IPS-20b (cell line): ENCODE results near the gene PCDHB12.
"Not testable (repeated sequence)": the region's sequence is repeated elsewhere in the genome, so short reads cannot be mapped to it uniquely, and the experiment has no call there.

Source experiments
- H3K27ac ChIP-seq: one replicate; pipeline ENCODE4 v1.5.1; 2013; ENCODE audit warnings: low read length
- H3K27me3 ChIP-seq: 2 replicates; pipeline ENCODE4 v1.6.1; 2013; ENCODE audit warnings: mild to moderate bottlenecking, low read length, inconsistent platforms; ENCODE audit not compliant: insufficient read depth
- H3K36me3 ChIP-seq: 2 replicates; pipeline ENCODE4 v1.6.1; 2013; ENCODE audit warnings: low read depth, mild to moderate bottlenecking, inconsistent platforms, low read length, moderate library complexity; ENCODE audit not compliant: insufficient read depth
- H3K4me1 ChIP-seq: 2 replicates; pipeline ENCODE4 v1.6.1; 2013; ENCODE audit warnings: mild to moderate bottlenecking, control low read depth, inconsistent platforms, low read length, moderate library complexity; ENCODE audit not compliant: insufficient read depth
- H3K4me3 ChIP-seq: 2 replicates; pipeline ENCODE4 v1.5.1; 2013; ENCODE audit warnings: mild to moderate bottlenecking, low read length, inconsistent platforms
- H3K9ac ChIP-seq: 2 replicates; pipeline ENCODE4 v1.6.1; 2013; ENCODE audit warnings: low read depth, mild to moderate bottlenecking, inconsistent platforms, low read length, moderate library complexity
- H3K9me3 ChIP-seq: 2 replicates; pipeline ENCODE4 v1.6.1; 2013; ENCODE audit warnings: mild to moderate bottlenecking, low read depth, low read length, inconsistent platforms; ENCODE audit not compliant: insufficient read depth

The PCDHB12 gene

GRCh38 chr5:141213656-141214339 is 5.3 kb downstream of the PCDHB12 start, which contains the start of gene PCDHB13:
PCDHB13 (plus strand) TSS chr5:141213919; CDS start chr5:141214124, 205 bp downstream.
- H3K36me3 ChIP-seq, H3K4me3 ChIP-seq, H3K4me1 ChIP-seq, H3K27ac ChIP-seq, H3K27me3 ChIP-seq, H3K9ac ChIP-seq: not testable (repeated sequence)
- H3K9me3 ChIP-seq, result peaks cover 27% of the 10 kb centered on the region; the same call in 1 of the 2 replicates

DNA sequence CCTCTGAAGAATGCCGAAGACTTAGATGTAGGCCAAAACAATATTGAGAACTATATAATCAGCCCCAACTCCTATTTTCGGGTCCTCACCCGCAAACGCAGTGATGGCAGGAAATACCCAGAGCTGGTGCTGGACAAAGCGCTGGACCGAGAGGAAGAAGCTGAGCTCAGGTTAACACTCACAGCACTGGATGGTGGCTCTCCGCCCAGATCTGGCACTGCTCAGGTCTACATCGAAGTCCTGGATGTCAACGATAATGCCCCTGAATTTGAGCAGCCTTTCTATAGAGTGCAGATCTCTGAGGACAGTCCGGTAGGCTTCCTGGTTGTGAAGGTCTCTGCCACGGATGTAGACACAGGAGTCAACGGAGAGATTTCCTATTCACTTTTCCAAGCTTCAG is 6.1 kb downstream of the PCDHB12 start:
- not testable (repeated sequence) for H3K4me3 ChIP-seq, H3K36me3 ChIP-seq, H3K27ac ChIP-seq, H3K27me3 ChIP-seq, H3K4me1 ChIP-seq, H3K9ac ChIP-seq
- peaks cover 24% of the 10 kb centered on the region; the same call in 1 of the 2 replicates for H3K9me3 ChIP-seq

DNA sequence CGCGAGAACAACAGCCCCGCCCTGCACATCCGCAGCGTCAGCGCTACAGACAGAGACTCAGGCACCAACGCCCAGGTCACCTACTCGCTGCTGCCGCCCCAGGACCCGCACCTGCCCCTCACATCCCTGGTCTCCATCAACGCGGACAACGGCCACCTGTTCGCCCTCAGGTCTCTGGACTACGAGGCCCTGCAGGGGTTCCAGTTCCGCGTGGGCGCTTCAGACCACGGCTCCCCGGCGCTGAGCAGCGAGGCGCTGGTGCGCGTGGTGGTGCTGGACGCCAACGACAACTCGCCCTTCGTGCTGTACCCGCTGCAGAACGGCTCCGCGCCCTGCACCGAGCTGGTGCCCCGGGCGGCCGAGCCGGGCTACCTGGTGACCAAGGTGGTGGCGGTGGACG is 7.0 kb downstream of the PCDHB12 start:
- not testable (repeated sequence) for H3K9ac ChIP-seq, H3K27me3 ChIP-seq, H3K36me3 ChIP-seq, H3K4me3 ChIP-seq, H3K27ac ChIP-seq, H3K4me1 ChIP-seq
- H3K9me3 ChIP-seq, result peaks cover 18% of the 10 kb centered on the region; the same call in 1 of the 2 replicates

GRCh38 chr5:141216035-141216434 is 7.5 kb downstream of the PCDHB12 start:
- H3K4me1 ChIP-seq, H3K36me3 ChIP-seq, H3K9ac ChIP-seq, H3K27me3 ChIP-seq, H3K27ac ChIP-seq, H3K4me3 ChIP-seq: not testable (repeated sequence)
- peaks cover 18% of the 10 kb centered on the region; the same call in 1 of the 2 replicates for H3K9me3 ChIP-seq

- Histone ChIP-seq H3K9ac (peak within 1 kb of the TSS; percentile 60; the same call in 1 of the 2 replicates), H3K4me1 (no peaks in the 10 kb centered on the region; the same call in 1 of the 2 replicates), H3K9me3 (peaks cover 26% of the 10 kb centered on the region; the same call in 1 of the 2 replicates), H3K27ac (no peak within 1 kb of the TSS), H3K36me3 (no peaks in the 10 kb centered on the region), H3K27me3 (no peaks in the 10 kb centered on the region), H3K4me3 (peak within 1 kb of the TSS; percentile 52; the same call in 1 of the 2 replicates)
Measured at GRCh38 chr5:141223112-141223783, 14.7 kb downstream of the PCDHB12 start, which contains the start of gene PCDHB14. PCDHB14 (plus strand) TSS chr5:141223343; CDS start chr5:141223506, 163 bp downstream.

DNA sequence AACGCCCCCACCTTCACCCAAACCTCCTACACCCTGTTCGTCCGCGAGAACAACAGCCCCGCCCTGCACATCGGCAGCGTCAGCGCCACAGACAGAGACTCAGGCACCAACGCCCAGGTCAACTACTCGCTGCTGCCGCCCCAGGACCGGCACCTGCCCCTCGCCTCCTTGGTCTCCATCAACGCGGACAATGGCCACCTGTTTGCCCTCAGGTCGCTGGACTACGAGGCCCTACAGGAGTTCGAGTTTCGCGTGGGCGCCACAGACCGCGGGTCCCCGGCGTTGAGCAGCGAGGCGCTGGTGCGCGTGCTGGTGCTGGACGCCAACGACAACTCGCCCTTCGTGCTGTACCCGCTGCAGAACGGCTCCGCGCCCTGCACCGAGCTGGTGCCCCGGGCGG is 16.3 kb downstream of the PCDHB12 start:
- H3K9ac ChIP-seq, H3K27me3 ChIP-seq, H3K27ac ChIP-seq, H3K36me3 ChIP-seq, H3K4me1 ChIP-seq, H3K4me3 ChIP-seq: not testable (repeated sequence)
- H3K9me3 ChIP-seq, result peaks cover 31% of the 10 kb centered on the region; the same call in 1 of the 2 replicates

GRCh38 chr5:141225421-141225820 is 16.9 kb downstream of the PCDHB12 start:
- H3K9ac ChIP-seq, H3K27ac ChIP-seq, H3K4me3 ChIP-seq, H3K36me3 ChIP-seq, H3K27me3 ChIP-seq, H3K4me1 ChIP-seq: not testable (repeated sequence)
- peaks cover 31% of the 10 kb centered on the region; the same call in 1 of the 2 replicates for H3K9me3 ChIP-seq

- Histone ChIP-seq H3K9ac (no peak overlapping the region), H3K36me3 (no peaks in the 10 kb centered on the region), H3K27ac (no peak overlapping the region), H3K4me3 (no peak overlapping the region), H3K9me3 (peaks cover 65% of the 10 kb centered on the region), H3K27me3 (no peaks in the 10 kb centered on the region), H3K4me1 (no peaks in the 10 kb centered on the region)
Measured at GRCh38 chr5:141234109-141234667, 25.7 kb downstream of the PCDHB12 start.

DNA sequence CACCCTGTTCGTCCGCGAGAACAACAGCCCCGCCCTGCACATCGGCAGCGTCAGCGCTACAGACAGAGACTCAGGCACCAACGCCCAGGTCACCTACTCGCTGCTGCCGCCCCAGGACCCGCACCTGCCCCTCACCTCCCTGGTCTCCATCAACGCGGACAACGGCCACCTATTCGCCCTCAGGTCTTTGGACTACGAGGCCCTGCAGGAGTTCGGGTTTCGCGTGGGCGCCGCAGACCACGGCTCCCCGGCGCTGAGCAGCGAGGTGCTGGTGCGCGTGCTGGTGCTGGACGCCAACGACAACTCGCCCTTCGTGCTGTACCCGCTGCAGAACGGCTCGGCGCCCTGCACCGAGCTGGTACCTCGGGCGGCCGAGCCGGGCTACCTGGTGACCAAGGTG is 27.4 kb downstream of the PCDHB12 start:
- not testable (repeated sequence) for H3K36me3 ChIP-seq, H3K27me3 ChIP-seq, H3K27ac ChIP-seq, H3K4me3 ChIP-seq, H3K4me1 ChIP-seq, H3K9ac ChIP-seq
- peaks cover 82% of the 10 kb centered on the region for H3K9me3 ChIP-seq

DNA sequence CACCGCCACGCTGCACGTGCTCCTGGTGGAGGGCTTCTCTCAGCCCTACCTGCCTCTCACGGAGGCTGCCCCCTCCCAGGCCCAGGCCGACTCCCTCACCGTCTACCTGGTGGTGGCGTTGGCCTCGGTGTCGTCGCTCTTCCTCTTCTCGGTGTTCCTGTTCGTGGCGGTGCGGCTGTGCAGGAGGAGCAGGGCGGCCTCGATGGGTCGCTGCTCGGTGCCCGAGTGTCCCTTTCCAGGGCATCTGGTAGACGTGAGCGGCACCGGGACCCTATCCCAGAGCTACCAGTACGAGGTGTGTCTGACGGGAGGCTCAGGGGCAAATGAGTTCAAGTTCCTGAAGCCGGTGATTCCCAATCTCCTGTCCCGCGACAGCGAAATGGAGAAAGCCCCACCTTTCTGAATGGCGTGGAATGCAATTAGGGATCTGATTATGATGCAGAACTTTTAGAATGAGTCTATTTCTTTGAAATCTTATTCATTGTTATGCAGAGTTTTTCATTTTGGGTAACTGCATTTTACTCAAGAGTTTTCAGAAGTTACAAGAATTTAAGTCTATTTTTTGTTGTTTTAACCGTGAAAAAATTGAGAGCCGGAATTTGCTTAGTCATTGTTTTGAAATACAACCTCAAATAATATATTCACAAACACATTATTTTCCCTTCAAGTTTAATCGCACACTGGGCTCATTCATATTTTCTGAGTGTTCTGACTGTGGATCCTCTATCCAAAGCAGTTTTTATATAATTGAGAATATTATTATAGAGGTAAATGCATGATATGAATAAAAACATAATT is 28.2 kb downstream of the PCDHB12 start:
- H3K27ac ChIP-seq, result no peak overlapping the region
- H3K4me3 ChIP-seq, result no peak overlapping the region
- no peaks in the 10 kb centered on the region for H3K4me1 ChIP-seq
- H3K36me3 ChIP-seq, result no peaks in the 10 kb centered on the region
- H3K27me3 ChIP-seq, result no peaks in the 10 kb centered on the region
- peaks cover 85% of the 10 kb centered on the region for H3K9me3 ChIP-seq
- H3K9ac ChIP-seq, result no peak overlapping the region

GRCh38 chr5:141241496-141241895 is 33.0 kb downstream of the PCDHB12 start:
- no peaks in the 10 kb centered on the region for H3K27me3 ChIP-seq
- H3K27ac ChIP-seq, result no peak overlapping the region
- H3K4me3 ChIP-seq, result no peak overlapping the region
- H3K9me3 ChIP-seq, result peaks cover 94% of the 10 kb centered on the region
- H3K9ac ChIP-seq, result no peak overlapping the region
- H3K4me1 ChIP-seq, result no peaks in the 10 kb centered on the region
- no peaks in the 10 kb centered on the region for H3K36me3 ChIP-seq
